HEK293T (cell line): ENCODE results near the gene EYA4.

Experiments
- CTCF ChIA-PET: fragments of 350-600 bp; formaldehyde crosslinking; extraction: SDS; loops from one replicate; lab custom pipeline; 2021; ENCODE audit warnings: antibody characterized with exemption, inconsistent platforms; lab: Yijun Ruan, JAX
- POLR2A ChIA-PET: fragments of 350-600 bp; formaldehyde crosslinking; extraction: SDS; loops from one replicate; lab custom pipeline; 2020; ENCODE audit warnings: antibody characterized with exemption, inconsistent platforms; lab: Yijun Ruan, JAX
- DNase-seq: peaks from one replicate; pipeline ENCODE4 v3.0.0; 2012; ENCODE audit warnings: mixed read lengths; ENCODE audit errors: extremely low spot score
- ARNT ChIP-seq: fragments of 450-650 bp; IDR thresholded peaks from 2 replicates; pipeline ENCODE4 v1.6.1; 2017; ENCODE audit warnings: mild to moderate bottlenecking
- BHLHE40 ChIP-seq: fragments of 450-650 bp; IDR thresholded peaks from 2 replicates; pipeline ENCODE4 v1.6.1; 2016; ENCODE audit warnings: mild to moderate bottlenecking, moderate library complexity, borderline replicate concordance
- CTBP1 ChIP-seq: fragments of 450-650 bp; IDR thresholded peaks from 2 replicates; pipeline ENCODE4 v1.6.1; 2016; ENCODE audit warnings: borderline replicate concordance
- ELF4 ChIP-seq: fragments of 450-650 bp; IDR thresholded peaks from 2 replicates; pipeline ENCODE4 v1.6.1; 2017; ENCODE audit warnings: antibody characterized with exemption
- FOXA1 ChIP-seq: fragments of 450-650 bp; IDR thresholded peaks from 2 replicates; pipeline ENCODE4 v1.6.1; 2016; ENCODE audit warnings: mild to moderate bottlenecking
- FOXK2 ChIP-seq: fragments of 450-650 bp; IDR thresholded peaks from 2 replicates; pipeline ENCODE4 v1.6.1; 2016; ENCODE audit warnings: mild to moderate bottlenecking
- FOXM1 ChIP-seq: fragments of 450-650 bp; IDR thresholded peaks from 2 replicates; pipeline ENCODE4 v1.6.1; 2017; ENCODE audit warnings: mild to moderate bottlenecking, borderline replicate concordance
- HDGF ChIP-seq: fragments of 450-650 bp; IDR thresholded peaks from 2 replicates; pipeline ENCODE4 v1.6.1; 2017; ENCODE audit warnings: antibody characterized with exemption, borderline replicate concordance
- L3MBTL2 ChIP-seq: fragments of 450-650 bp; conservative IDR thresholded peaks from 2 replicates; pipeline ENCODE4 v1.6.1; 2016; ENCODE audit warnings: mild to moderate bottlenecking
- LEF1 ChIP-seq: fragments of 450-650 bp; IDR thresholded peaks from 2 replicates; pipeline ENCODE4 v1.6.1; 2017; ENCODE audit warnings: mild to moderate bottlenecking, borderline replicate concordance
- NFRKB ChIP-seq: fragments of 450-650 bp; IDR thresholded peaks from 2 replicates; pipeline ENCODE4 v1.6.1; 2016; ENCODE audit warnings: mild to moderate bottlenecking, moderate library complexity
- SP1 ChIP-seq: fragments of 450-650 bp; IDR thresholded peaks from 2 replicates; pipeline ENCODE4 v1.6.1; 2017
- SUZ12 ChIP-seq: fragments of 450-650 bp; IDR thresholded peaks from 2 replicates; pipeline ENCODE4 v1.6.1; 2016; ENCODE audit warnings: mild to moderate bottlenecking
- TARDBP ChIP-seq: fragments of 450-650 bp; IDR thresholded peaks from 2 replicates; pipeline ENCODE4 v1.6.1; 2016
- ZNF384 ChIP-seq: fragments of 450-650 bp; IDR thresholded peaks from 2 replicates; pipeline ENCODE4 v1.6.1; 2016
- TF ChIP-seq, protein P1 (sequence below): fragments of 450-650 bp; IDR thresholded peaks from 2 replicates; pipeline ENCODE4 v1.6.1; 2016

Gene EYA4

DNA sequence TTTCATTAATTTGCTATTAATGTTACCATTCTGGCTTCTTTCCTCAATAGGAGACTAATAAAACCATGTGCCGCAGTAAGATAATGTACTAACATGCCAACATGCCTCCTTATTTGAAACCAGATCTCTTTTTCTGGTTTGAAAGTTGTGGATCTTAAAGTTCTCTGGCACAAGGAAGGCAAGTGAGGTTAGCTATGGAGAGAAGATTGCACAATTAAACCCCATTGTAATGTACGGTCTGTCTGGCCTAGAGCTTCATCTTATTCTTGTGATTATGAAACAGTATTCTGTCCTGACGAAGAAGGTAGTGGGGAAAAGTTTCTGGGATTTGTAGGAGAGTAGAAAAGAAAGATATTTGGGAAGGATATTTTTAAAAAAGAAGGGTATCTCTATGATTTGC lies 68.4 kb downstream of the EYA4 start:
- TF ChIP-seq HDGF (no peak), FOXK2 (no peak), ARNT (no peak), BHLHE40 (no peak), TARDBP (no peak), FOXA1 (no peak), CTBP1 (no peak), LEF1 (no peak), L3MBTL2 (no peak), ELF4 (no peak), SUZ12 (no peak)
- POLR2A ChIA-PET, result no interaction called here

DNA sequence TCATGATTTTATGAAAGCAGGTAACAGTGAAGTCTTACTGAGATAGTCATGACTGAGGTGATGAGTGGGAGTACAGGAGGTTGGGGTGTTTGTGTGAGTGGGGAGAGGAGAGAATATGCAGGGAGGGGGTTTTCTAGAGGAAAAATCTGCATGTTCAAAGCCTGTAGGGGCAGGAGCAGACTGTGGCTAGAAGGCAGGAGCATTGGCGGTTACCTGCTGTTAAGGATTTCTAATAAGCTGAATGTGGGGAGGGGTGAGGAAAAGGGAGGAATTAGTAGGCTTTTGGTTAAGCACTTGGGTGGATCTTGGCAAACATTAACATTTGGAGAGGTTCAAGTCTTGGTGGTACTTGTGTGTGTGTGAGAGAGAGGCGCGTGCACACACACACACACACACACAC lies 70.8 kb downstream of the EYA4 start:
- POLR2A ChIA-PET, result no interaction called here
- TF ChIP-seq CTBP1, result no peak
- no peak for TF ChIP-seq ELF4
- no peak for TF ChIP-seq BHLHE40
- no peak for TF ChIP-seq LEF1
- no peak for TF ChIP-seq TARDBP
- TF ChIP-seq SP1, result no peak
- no peak for TF ChIP-seq FOXM1
- TF ChIP-seq SUZ12, result no peak
- TF ChIP-seq NFRKB, result no peak
- TF ChIP-seq, protein P1, sequence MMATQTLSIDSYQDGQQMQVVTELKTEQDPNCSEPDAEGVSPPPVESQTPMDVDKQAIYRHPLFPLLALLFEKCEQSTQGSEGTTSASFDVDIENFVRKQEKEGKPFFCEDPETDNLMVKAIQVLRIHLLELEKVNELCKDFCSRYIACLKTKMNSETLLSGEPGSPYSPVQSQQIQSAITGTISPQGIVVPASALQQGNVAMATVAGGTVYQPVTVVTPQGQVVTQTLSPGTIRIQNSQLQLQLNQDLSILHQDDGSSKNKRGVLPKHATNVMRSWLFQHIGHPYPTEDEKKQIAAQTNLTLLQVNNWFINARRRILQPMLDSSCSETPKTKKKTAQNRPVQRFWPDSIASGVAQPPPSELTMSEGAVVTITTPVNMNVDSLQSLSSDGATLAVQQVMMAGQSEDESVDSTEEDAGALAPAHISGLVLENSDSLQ, result no peak
- TF ChIP-seq FOXA1, result no peak
- no peak for TF ChIP-seq ZNF384
- no peak for TF ChIP-seq FOXK2
- no peak for DNase-seq
- CTCF ChIA-PET, result interaction anchor here (1.2 kb wide), 1 partner anchor 10 kb away, joined by 7 read pairs; no protein-coding TSS in a partner anchor

More for the DNA sequence above, 68.4 kb downstream of the EYA4 start:
- no peak for DNase-seq
- CTCF ChIA-PET, result interaction anchor here (0.7 kb wide), 1 partner anchor 29 kb away, joined by 3 read pairs; no protein-coding TSS in a partner anchor

DNA sequence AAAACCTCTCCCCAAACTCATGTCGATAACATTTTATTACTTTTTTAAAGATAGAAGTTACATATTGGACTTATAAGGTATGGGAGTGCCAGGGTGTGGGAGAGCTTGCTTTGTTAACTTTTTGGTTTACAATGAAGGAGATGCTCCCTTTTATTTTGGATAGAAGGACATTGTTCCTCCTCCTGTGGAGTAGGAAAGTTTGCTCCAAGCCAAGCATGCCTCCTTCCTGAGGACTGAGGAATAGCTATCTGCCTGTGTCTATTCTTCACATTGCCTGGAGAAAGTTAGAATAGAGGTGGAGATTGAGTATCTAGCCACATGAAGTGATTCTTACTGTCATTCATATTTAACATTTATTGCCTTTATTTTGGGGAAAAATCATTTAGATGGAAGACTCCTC lies 71.9 kb downstream of the EYA4 start:
- ChIA-PET CTCF (interaction anchor here (0.6 kb wide), 1 partner anchor 117 kb away, joined by 3 read pairs; no protein-coding TSS in a partner anchor), POLR2A (no interaction called here)
- no peak for TF ChIP-seq ELF4
- TF ChIP-seq NFRKB, result no peak
- no peak for TF ChIP-seq BHLHE40
- TF ChIP-seq LEF1, result no peak
- no peak for TF ChIP-seq HDGF
- TF ChIP-seq CTBP1, result no peak
- no peak for TF ChIP-seq SP1
- TF ChIP-seq ZNF384, result no peak
- no peak for TF ChIP-seq FOXA1
- DNase-seq, result no peak

DNA sequence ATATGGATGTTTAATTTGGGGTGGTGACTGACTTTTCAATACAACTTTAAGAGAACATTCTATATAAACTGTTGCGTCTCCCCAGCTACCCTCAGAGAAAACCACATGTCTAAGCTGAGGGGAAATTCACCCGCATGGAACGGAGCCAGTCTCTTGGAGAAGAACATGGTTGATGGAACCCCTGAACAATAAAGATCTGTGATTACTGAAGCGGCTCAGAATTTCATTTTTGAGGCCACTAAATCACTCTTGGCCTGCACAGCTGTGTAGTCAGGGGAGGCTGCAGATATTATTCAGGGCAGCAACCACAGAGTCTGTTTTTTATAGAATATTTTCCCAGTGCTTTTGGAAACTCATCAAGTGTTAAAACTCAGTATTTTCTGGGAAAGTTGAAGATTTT lies 73.8 kb downstream of the EYA4 start:
- TF ChIP-seq SP1, result no peak
- no peak for TF ChIP-seq CTBP1
- TF ChIP-seq, protein P1, result no peak
- TF ChIP-seq FOXA1, result no peak
- TF ChIP-seq L3MBTL2, result no peak
- no peak for TF ChIP-seq BHLHE40
- TF ChIP-seq ZNF384, result no peak
- TF ChIP-seq LEF1, result no peak
- TF ChIP-seq ARNT, result no peak
- TF ChIP-seq ELF4, result no peak
- TF ChIP-seq FOXM1, result no peak
- no peak for TF ChIP-seq TARDBP
- ChIA-PET CTCF (no interaction called here), POLR2A (no interaction called here)
- no peak for DNase-seq

DNA sequence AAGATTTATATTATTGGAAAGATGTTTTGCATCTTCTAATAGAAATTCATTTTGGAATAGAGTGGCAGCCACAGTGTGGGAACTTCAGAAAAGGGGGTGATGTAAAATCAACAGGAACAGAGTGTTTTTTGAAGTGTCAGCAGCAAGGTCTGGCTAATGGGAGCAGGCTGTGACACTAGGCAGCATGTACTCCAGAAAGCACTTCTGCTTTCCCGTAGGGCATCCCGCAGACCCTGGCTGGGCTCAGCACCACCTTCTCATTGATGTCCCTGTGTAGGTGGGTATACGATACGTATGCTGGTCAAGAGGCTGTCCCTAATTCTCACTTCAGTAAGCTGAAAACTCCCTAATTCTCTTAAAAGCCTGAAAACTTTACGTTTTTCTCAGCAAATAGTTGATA lies 74.7 kb downstream of the EYA4 start:
- ChIA-PET POLR2A (no interaction called here), CTCF (interaction anchor here (0.9 to 1.2 kb wide), 2 partner anchors 10 to 16 kb away, joined by 3 to 4 read pairs; no protein-coding TSS in a partner anchor)
- no peak for DNase-seq
- TF ChIP-seq FOXK2, result no peak
- TF ChIP-seq FOXM1, result no peak
- no peak for TF ChIP-seq FOXA1
- no peak for TF ChIP-seq NFRKB
- no peak for TF ChIP-seq CTBP1
- no peak for TF ChIP-seq SP1
- TF ChIP-seq, protein P1, result no peak
- no peak for TF ChIP-seq ZNF384
- TF ChIP-seq ARNT, result no peak
- no peak for TF ChIP-seq TARDBP

DNA sequence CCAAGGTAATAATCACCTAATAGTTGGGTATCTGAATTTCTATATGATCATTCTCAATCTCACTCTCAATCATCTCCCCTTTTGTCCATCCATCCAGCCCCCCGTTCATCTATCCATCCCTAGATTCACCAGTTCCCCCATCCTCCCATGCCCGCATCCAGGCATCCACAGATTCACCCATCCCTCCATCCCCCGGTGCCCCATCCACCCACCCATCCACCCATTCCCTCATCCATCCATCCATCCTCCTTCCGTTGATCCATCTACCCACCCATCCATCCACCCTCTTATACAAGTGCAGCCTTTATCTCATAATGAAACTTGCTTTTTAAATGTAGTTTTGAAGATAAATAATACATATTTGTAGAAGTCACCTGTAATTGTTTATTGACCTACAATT lies 76.5 kb downstream of the EYA4 start:
- TF ChIP-seq ZNF384, result no peak
- no peak for TF ChIP-seq SUZ12
- no peak for TF ChIP-seq ARNT
- no peak for TF ChIP-seq TARDBP
- no peak for TF ChIP-seq L3MBTL2
- no peak for TF ChIP-seq FOXA1
- TF ChIP-seq NFRKB, result no peak
- no peak for TF ChIP-seq FOXM1
- TF ChIP-seq, protein P1, result no peak
- TF ChIP-seq HDGF, result no peak
- TF ChIP-seq LEF1, result no peak
- TF ChIP-seq FOXK2, result no peak
- no peak for TF ChIP-seq SP1
- no peak for TF ChIP-seq BHLHE40
- no peak for DNase-seq
- ChIA-PET CTCF (no interaction called here), POLR2A (no interaction called here)
